ENCODE results near the gene CDHR1.

CDHR1 gene

DNA sequence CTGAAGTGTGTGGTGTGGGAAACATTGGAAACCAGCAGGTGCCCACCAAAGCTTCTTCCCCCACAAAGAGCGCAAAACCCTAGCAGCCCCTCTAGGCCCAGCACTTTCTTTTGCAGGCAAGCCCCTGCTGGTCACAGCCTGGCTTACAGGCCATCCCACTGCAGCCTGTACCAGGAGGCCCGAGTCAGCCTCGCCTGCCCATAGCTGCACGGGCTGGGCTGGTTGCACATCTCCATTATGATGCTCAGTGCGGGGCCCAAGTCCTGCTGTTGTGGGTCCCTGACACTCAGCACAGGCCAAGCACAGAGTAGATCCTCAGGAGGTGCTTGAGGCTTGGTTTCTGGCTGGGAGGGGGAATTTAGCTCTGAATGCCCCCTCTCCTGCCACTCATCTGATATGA, 8.0 kb downstream of the CDHR1 start:
- H3K9me3 ChIP-seq = no peaks in the 10 kb centered on the region
- no peak overlapping the region for H3K27ac ChIP-seq
- H3K4me1 ChIP-seq (ENCODE audit: control insufficient read depth in 1 of 2, insufficient read depth in 1 of 2, low read depth in 1 of 2, low read length in 1 of 2) = no peaks in the 10 kb centered on the region
- H3K27me3 ChIP-seq = peaks cover 40% of the 10 kb centered on the region
- no peaks in the 10 kb centered on the region for H3K36me3 ChIP-seq
- TF ChIP-seq, protein P1, sequence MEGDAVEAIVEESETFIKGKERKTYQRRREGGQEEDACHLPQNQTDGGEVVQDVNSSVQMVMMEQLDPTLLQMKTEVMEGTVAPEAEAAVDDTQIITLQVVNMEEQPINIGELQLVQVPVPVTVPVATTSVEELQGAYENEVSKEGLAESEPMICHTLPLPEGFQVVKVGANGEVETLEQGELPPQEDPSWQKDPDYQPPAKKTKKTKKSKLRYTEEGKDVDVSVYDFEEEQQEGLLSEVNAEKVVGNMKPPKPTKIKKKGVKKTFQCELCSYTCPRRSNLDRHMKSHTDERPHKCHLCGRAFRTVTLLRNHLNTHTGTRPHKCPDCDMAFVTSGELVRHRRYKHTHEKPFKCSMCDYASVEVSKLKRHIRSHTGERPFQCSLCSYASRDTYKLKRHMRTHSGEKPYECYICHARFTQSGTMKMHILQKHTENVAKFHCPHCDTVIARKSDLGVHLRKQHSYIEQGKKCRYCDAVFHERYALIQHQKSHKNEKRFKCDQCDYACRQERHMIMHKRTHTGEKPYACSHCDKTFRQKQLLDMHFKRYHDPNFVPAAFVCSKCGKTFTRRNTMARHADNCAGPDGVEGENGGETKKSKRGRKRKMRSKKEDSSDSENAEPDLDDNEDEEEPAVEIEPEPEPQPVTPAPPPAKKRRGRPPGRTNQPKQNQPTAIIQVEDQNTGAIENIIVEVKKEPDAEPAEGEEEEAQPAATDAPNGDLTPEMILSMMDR (IDR thresholded peaks at IDR 0.05) = no peak
- H3K4me3 ChIP-seq (ENCODE audit: low read depth in 1 of 2, low read length in 1 of 2) = no peak overlapping the region

DNA sequence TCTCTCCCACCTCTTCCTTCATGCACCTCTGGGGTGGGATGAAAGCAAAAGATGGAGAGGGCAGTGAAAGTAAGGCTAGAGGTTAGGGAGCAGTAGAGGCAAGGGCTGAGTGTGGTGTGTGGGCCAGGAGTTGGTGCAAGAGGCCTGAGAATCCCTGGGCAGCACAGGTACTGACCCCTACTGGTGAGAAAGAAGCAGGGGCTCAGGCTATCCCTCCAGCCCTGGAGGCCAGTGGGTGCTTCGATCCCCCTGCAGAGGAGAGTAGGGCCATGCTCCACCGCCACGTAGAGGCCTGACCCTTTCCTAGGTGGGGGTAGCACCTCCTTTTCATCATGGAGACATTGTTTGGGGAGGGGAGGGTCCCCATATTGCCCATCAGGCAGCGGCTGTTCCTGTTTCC, 9.8 kb downstream of the CDHR1 start:
- TF ChIP-seq, protein P1 (IDR thresholded peaks at IDR 0.05) = no peak
- peaks cover 40% of the 10 kb centered on the region for H3K27me3 ChIP-seq

DNA sequence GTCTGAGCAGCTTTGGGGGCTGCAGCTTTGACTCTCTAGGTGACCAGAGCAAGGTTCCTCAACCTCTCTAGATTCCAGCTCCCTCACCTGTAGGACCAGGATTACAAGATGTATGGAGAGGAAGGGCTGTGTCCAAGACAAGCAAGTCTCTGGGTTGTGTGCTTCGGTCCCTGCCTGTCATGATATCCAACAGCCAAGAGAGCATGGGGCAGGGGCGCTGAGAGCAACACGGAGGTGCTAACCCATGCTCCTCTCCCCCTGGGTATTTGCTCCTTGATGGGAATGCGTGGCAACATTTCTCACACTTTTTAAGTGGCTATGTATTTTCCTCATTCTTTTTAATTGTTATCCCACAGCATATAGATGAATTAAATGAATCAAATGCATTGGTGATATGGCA, 10.3 kb downstream of the CDHR1 start:
- Histone ChIP-seq H3K36me3 (no peaks in the 10 kb centered on the region), H3K4me1 (ENCODE audit: control insufficient read depth in 1 of 2, insufficient read depth in 1 of 2, low read depth in 1 of 2, low read length in 1 of 2) (no peaks in the 10 kb centered on the region), H3K27me3 (peaks cover 41% of the 10 kb centered on the region), H3K27ac (no peak overlapping the region), H3K4me3 (ENCODE audit: low read depth in 1 of 2, low read length in 1 of 2) (no peak overlapping the region), H3K9me3 (no peaks in the 10 kb centered on the region)
- TF ChIP-seq, protein P1 (IDR thresholded peaks at IDR 0.05) = no peak

More for the DNA sequence above, 9.8 kb downstream of the CDHR1 start:
- H3K4me3 ChIP-seq (ENCODE audit: low read depth in 1 of 2, low read length in 1 of 2) = no peak overlapping the region
- H3K36me3 ChIP-seq = no peaks in the 10 kb centered on the region
- H3K9me3 ChIP-seq = no peaks in the 10 kb centered on the region
- H3K4me1 ChIP-seq (ENCODE audit: control insufficient read depth in 1 of 2, insufficient read depth in 1 of 2, low read depth in 1 of 2, low read length in 1 of 2) = no peaks in the 10 kb centered on the region
- H3K27ac ChIP-seq = no peak overlapping the region

DNA sequence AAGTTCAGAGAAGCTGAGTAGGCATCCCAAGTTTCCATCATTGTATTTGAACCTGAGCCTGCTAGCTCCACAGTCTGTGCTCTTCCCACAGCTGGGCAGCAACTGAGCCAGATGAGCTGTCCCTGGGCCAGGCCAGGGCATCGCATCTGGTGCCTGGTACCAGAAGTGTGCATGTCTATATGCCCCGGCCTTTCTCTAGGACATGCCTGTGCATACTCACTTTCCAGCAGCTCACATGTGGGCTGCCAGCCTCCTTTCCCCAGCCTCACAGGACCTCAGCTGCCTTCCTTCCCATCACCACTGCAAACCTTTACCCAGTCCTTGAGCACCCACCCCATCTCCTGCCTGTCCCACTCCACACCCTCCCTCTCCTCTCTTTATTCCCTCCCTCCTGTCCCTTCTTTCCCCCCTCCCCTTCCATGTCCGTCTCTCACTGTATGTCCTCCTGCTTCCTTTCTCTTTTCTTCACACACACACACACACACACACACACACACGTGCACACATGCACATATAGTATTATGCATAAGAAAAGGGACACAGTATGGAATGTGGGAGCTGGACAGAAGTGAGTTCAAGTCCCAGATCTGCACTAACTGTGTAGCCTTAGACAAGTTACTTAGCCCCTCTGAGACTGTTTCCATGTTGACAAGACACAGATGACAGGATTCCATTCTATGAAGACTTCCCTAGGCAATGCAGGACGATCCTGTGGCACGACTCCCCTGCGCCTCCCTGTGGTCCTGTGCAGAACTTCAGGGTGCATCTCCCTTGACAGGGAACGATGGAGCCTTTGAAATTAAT, 10.9 kb downstream of the CDHR1 start:
- H3K27ac ChIP-seq = no peak overlapping the region
- no peaks in the 10 kb centered on the region for H3K9me3 ChIP-seq
- TF ChIP-seq, protein P1 (IDR thresholded peaks at IDR 0.05) = peak; percentile 69
- H3K27me3 ChIP-seq = peaks cover 37% of the 10 kb centered on the region
- H3K4me1 ChIP-seq (ENCODE audit: control insufficient read depth in 1 of 2, insufficient read depth in 1 of 2, low read depth in 1 of 2, low read length in 1 of 2) = no peaks in the 10 kb centered on the region
- no peaks in the 10 kb centered on the region for H3K36me3 ChIP-seq
- H3K4me3 ChIP-seq (ENCODE audit: low read depth in 1 of 2, low read length in 1 of 2) = no peak overlapping the region

DNA sequence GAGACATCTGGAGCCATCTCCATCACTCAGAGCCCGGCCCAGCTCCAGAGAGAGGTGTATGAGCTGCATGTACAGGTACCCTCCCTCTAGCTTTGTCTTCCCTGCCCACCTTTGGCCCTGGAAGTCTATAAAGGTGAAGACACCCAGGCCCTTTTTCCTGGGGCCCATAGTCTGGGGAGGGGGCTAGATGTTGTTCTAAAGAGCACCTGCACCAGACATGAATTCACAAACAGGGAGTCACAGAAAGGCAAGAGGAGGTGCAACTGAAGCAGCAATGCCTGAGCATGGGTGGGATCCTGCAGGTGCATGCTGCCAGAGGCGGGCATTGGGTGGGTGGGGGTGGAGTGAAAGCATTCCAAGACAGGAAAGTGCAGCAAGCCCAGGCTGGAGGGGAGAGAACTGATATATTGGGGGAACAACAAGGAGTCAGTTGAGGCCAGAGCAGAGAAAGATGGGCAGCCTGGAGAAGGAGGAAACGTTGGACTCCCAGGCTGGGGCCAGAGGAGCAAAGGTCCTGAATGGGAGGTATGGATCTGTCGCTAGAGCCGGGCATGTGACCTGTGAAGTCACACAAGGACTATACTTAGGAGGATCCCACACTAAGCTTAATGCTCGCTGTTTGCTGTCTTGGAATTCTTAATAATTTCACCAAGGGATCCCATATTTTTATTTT, 11.7 kb downstream of the CDHR1 start:
- H3K9me3 ChIP-seq = no peaks in the 10 kb centered on the region
- no peaks in the 10 kb centered on the region for H3K4me1 ChIP-seq (ENCODE audit: control insufficient read depth in 1 of 2, insufficient read depth in 1 of 2, low read depth in 1 of 2, low read length in 1 of 2)
- H3K27me3 ChIP-seq = peaks cover 34% of the 10 kb centered on the region
- H3K27ac ChIP-seq = no peak overlapping the region
- H3K4me3 ChIP-seq (ENCODE audit: low read depth in 1 of 2, low read length in 1 of 2) = no peak overlapping the region
- no peaks in the 10 kb centered on the region for H3K36me3 ChIP-seq
- TF ChIP-seq, protein P1 (IDR thresholded peaks at IDR 0.05) = no peak

All from neutrophil (primary cell).